PC-9 (cell line): ENCODE data around the gene FOXJ3. TPM values are rescaled to one million over a fixed set of nuclear protein-coding genes. Genes with fewer than 3 reads are reported as not detected.
A peak's percentile ranks its signal among the peaks of the same experiment; 100 is the strongest.

ENCODE experiments used
- BruUV-seq: library from RNA; stranded (reverse); fragments of 400-500 nt; replicated peaks from 2 replicates; lab custom pipeline; 2021; lab: Mats Ljungman, UMichigan
- CTCF ChIA-PET: fragments of 300-600 bp; sonication (Branson Sonifier 250); formaldehyde crosslinking; loops from one replicate; lab custom pipeline; 2022; ENCODE audit warnings: antibody characterized with exemption; lab: Charles Lee
- POLR2A ChIA-PET: fragments of 300-600 bp; sonication (Branson Sonifier 250); formaldehyde crosslinking; loops from one replicate; lab custom pipeline; 2022; ENCODE audit warnings: antibody characterized with exemption; ENCODE audit not compliant: unreplicated experiment; lab: Charles Lee
- DNase-seq, 2 experiments: peaks; one replicate each; pipeline versions ENCODE4 v3.0.0 to v3.0.0-alpha.2; 2015 to 2022; ENCODE audit warnings: mixed read lengths in 1 of 2
- H2AFZ ChIP-seq: fragments of 200-600 bp; sonication (generic); 2 replicates; pipeline ENCODE4 v1.8.1; 2017; ENCODE audit warnings: antibody characterized with exemption
- H3F3A ChIP-seq: fragments of 200-600 bp; sonication (generic); 2 replicates; pipeline ENCODE4 v1.8.1; 2017; ENCODE audit warnings: antibody characterized with exemption, mild to moderate bottlenecking, low read depth; ENCODE audit not compliant: insufficient read depth
- H3K27ac ChIP-seq: fragments of 200-600 bp; sonication (generic); 2 replicates; pipeline ENCODE4 v1.6.1; 2016; ENCODE audit warnings: mixed run types
- H3K27me3 ChIP-seq: fragments of 200-600 bp; sonication (generic); 2 replicates; pipeline ENCODE4 v1.6.1; 2016; ENCODE audit warnings: low read depth, mixed run types; ENCODE audit not compliant: insufficient read depth
- H3K36me3 ChIP-seq: fragments of 200-600 bp; sonication (generic); 2 replicates; pipeline ENCODE4 v1.6.1; 2016; ENCODE audit warnings: low read depth, mixed run types
- H3K4me1 ChIP-seq: fragments of 200-600 bp; sonication (generic); replicated peaks from 2 replicates; pipeline ENCODE4 v1.6.1; 2016; ENCODE audit warnings: mixed run types; ENCODE audit not compliant: insufficient read depth
- H3K4me2 ChIP-seq: fragments of 200-600 bp; sonication (generic); 2 replicates; pipeline ENCODE4 v1.6.1; 2017; ENCODE audit warnings: mixed run types
- H3K4me3 ChIP-seq: fragments of 200-600 bp; sonication (generic); 2 replicates; pipeline ENCODE4 v1.6.1; 2016; ENCODE audit warnings: mixed run types
- H3K79me2 ChIP-seq: fragments of 200-600 bp; sonication (generic); 2 replicates; pipeline ENCODE4 v1.6.1; 2017; ENCODE audit warnings: low read depth, mixed run types
- H3K9me2 ChIP-seq: fragments of 200-600 bp; sonication (generic); 2 replicates; pipeline ENCODE4 v1.8.1; 2017; ENCODE audit warnings: mild to moderate bottlenecking; ENCODE audit not compliant: insufficient read depth
- H3K9me3 ChIP-seq: fragments of 200-600 bp; sonication (generic); 2 replicates; pipeline ENCODE4 v1.8.1; 2016; ENCODE audit warnings: low read depth; ENCODE audit not compliant: insufficient read depth
- H4K20me1 ChIP-seq: fragments of 200-600 bp; sonication (generic); 2 replicates; pipeline ENCODE4 v1.8.1; 2017; ENCODE audit not compliant: insufficient read depth
- CTCF ChIP-seq: fragments of 200-600 bp; sonication (generic); conservative IDR thresholded peaks from 2 replicates; pipeline ENCODE4 v1.6.1; 2017; ENCODE audit warnings: mixed run types, antibody characterized with exemption, mild to moderate bottlenecking, moderate library complexity
- EZH2 ChIP-seq: fragments of 200-600 bp; sonication (generic); IDR thresholded peaks from 2 replicates; pipeline ENCODE4 v1.8.0; 2017; ENCODE audit warnings: antibody characterized with exemption, low read depth
- intact Hi-C: fragments of 100-400 bp; cut with micrococcal nuclease; formaldehyde crosslinking; loops from one replicate; pipeline ENCODE4 v1.10.0; 2022; ENCODE audit not compliant: unreplicated experiment
- total RNA-seq: library from RNA; stranded (reverse); gene quantifications from 2 replicates; pipeline ENCODE4 v1.2.3, GENCODE V29; 2021

The FOXJ3 gene
- total RNA-seq, 1 experiment from 2014 or later = 60.4 TPM

GRCh38 chr1:42332877-42333276 lies 2.2 kb downstream of the FOXJ3 start:
- H3K27ac ChIP-seq = peak overlapping the region; percentile 84; the same call in 1 of the 2 replicates
- H3K27me3 ChIP-seq = no peaks in the 10 kb centered on the region
- H3K4me3 ChIP-seq = peak overlapping the region; percentile 85; the same call in 1 of the 2 replicates
- H4K20me1 ChIP-seq = peaks cover 59% of the 10 kb centered on the region
- H3K9me2 ChIP-seq = no peaks in the 10 kb centered on the region
- H3K36me3 ChIP-seq = peaks cover 4% of the 10 kb centered on the region; the same call in 1 of the 2 replicates
- peaks cover 88% of the 10 kb centered on the region for H3K79me2 ChIP-seq
- intact Hi-C loops = loop anchor here (5.0 to 10.0 kb wide), 3 partner anchors 66 to 352 kb away; partner anchors contain the start of gene YBX1
- ChIA-PET POLR2A (no interaction called here), CTCF (no interaction called here)
- H3K4me2 ChIP-seq = peak overlapping the region; percentile 89
- peaks cover 27% of the 10 kb centered on the region for H3F3A ChIP-seq
- no peak for DNase-seq
- H3K9me3 ChIP-seq = no peaks in the 10 kb centered on the region
- no peak overlapping the region for H2AFZ ChIP-seq
- no TSS peak for BruUV-seq
- no peak for TF ChIP-seq EZH2
- TF ChIP-seq CTCF = no peak
- H3K4me1 ChIP-seq = peaks cover 40% of the 10 kb centered on the region

- peaks cover 4% of the 10 kb centered on the region; the same call in 1 of the 2 replicates for H3K36me3 ChIP-seq
- CTCF ChIA-PET = no interaction called here
- no peaks in the 10 kb centered on the region for H3K9me3 ChIP-seq
- peaks cover 97% of the 10 kb centered on the region for H3K79me2 ChIP-seq
- H3K27ac ChIP-seq = no peak overlapping the region
- no peak for DNase-seq
- peaks cover 85% of the 10 kb centered on the region for H4K20me1 ChIP-seq
- no peak overlapping the region for H2AFZ ChIP-seq
- H3K27me3 ChIP-seq = no peaks in the 10 kb centered on the region
- H3K9me2 ChIP-seq = no peaks in the 10 kb centered on the region
- intact Hi-C loops = loop anchor here (5.0 to 10.0 kb wide), 3 partner anchors 63 to 355 kb away; partner anchors contain the start of gene YBX1
- TF ChIP-seq CTCF (no peak), EZH2 (no peak)
- POLR2A ChIA-PET = no interaction called here
- no TSS peak for BruUV-seq
- H3K4me2 ChIP-seq = no peak overlapping the region
- no peak overlapping the region for H3K4me3 ChIP-seq
- peaks cover 21% of the 10 kb centered on the region; the same call in 1 of the 2 replicates for H3F3A ChIP-seq
- H3K4me1 ChIP-seq = peaks cover 22% of the 10 kb centered on the region
Observed at GRCh38 chr1:42330215-42330614, 4.8 kb downstream of the FOXJ3 start.

GRCh38 chr1:42328916-42329496 lies 6.0 kb downstream of the FOXJ3 start:
- H3K79me2 ChIP-seq = peaks cover 98% of the 10 kb centered on the region
- H2AFZ ChIP-seq = no peak overlapping the region
- peaks cover 94% of the 10 kb centered on the region for H4K20me1 ChIP-seq
- no peak for DNase-seq
- no TSS peak for BruUV-seq
- ChIA-PET POLR2A (no interaction called here), CTCF (no interaction called here)
- no peaks in the 10 kb centered on the region for H3K27me3 ChIP-seq
- H3K36me3 ChIP-seq = peaks cover 4% of the 10 kb centered on the region; the same call in 1 of the 2 replicates
- TF ChIP-seq CTCF = no peak
- no peak for TF ChIP-seq EZH2
- peaks cover 4% of the 10 kb centered on the region; the same call in 1 of the 2 replicates for H3K9me3 ChIP-seq
- no peak overlapping the region for H3K4me3 ChIP-seq
- no peak overlapping the region for H3K27ac ChIP-seq
- H3K4me2 ChIP-seq = no peak overlapping the region
- no peaks in the 10 kb centered on the region for H3K9me2 ChIP-seq
- peaks cover 25% of the 10 kb centered on the region for H3K4me1 ChIP-seq
- H3F3A ChIP-seq = peaks cover 19% of the 10 kb centered on the region; the same call in 1 of the 2 replicates
- intact Hi-C loops = no loop called here
